GM23338 (cell line): ENCODE measurements around the gene DPM1. TPM values are rescaled to one million over a fixed set of nuclear protein-coding genes. Genes with fewer than 3 reads are reported as not detected.

Experiments
- ATAC-seq: fragments of 200-7000 bp; cut with Tn5 transposase; 3 replicates; pipeline ENCODE4 v1.9.1; 2020
- DNase-seq: peaks from one replicate; pipeline ENCODE4 v3.0.0-alpha.2; 2015; ENCODE audit warnings: low spot score
- H2AFZ ChIP-seq: fragments of 200-600 bp; sonication (generic); 2 replicates; pipeline ENCODE4 v1.8.0; 2016; ENCODE audit warnings: antibody characterized with exemption, mild to moderate bottlenecking, moderate library complexity
- H3F3A ChIP-seq: fragments of 200-600 bp; sonication (generic); replicated peaks from 2 replicates; pipeline ENCODE4 v1.8.0; 2017; ENCODE audit warnings: antibody characterized with exemption, mixed run types, low read depth
- H3K27ac ChIP-seq: fragments of 200-600 bp; sonication (generic); 2 replicates; pipeline ENCODE4 v1.6.1; 2016; ENCODE audit warnings: low read depth
- H3K27me3 ChIP-seq: fragments of 200-600 bp; sonication (generic); 2 replicates; pipeline ENCODE4 v1.8.0; 2016; ENCODE audit warnings: mild to moderate bottlenecking, mixed run types, moderate library complexity; ENCODE audit not compliant: insufficient read depth
- H3K36me3 ChIP-seq: fragments of 200-600 bp; sonication (generic); 2 replicates; pipeline ENCODE4 v1.8.0; 2016; ENCODE audit warnings: mild to moderate bottlenecking; ENCODE audit not compliant: insufficient read depth
- H3K4me1 ChIP-seq: fragments of 200-600 bp; sonication (generic); 2 replicates; pipeline ENCODE4 v1.8.0; 2016; ENCODE audit warnings: mild to moderate bottlenecking, moderate library complexity; ENCODE audit not compliant: insufficient read depth
- H3K4me2 ChIP-seq: fragments of 200-600 bp; sonication (generic); 2 replicates; pipeline ENCODE4 v1.7.1; 2017; ENCODE audit warnings: mixed run types
- H3K4me3 ChIP-seq: fragments of 200-600 bp; sonication (generic); 2 replicates; pipeline ENCODE4 v1.6.1; 2016; ENCODE audit warnings: mixed run types
- H3K79me2 ChIP-seq: fragments of 200-600 bp; sonication (generic); replicated peaks from 2 replicates; pipeline ENCODE4 v1.8.0; 2017; ENCODE audit warnings: mild to moderate bottlenecking; ENCODE audit not compliant: insufficient read depth
- H3K9me2 ChIP-seq: fragments of 200-600 bp; sonication (generic); 2 replicates; pipeline ENCODE4 v1.8.0; 2017; ENCODE audit not compliant: insufficient read depth
- H4K20me1 ChIP-seq: fragments of 200-600 bp; sonication (generic); replicated peaks from 2 replicates; pipeline ENCODE4 v1.8.0; 2017; ENCODE audit warnings: mild to moderate bottlenecking; ENCODE audit not compliant: insufficient read depth
- H3K27ac Mint-ChIP-seq: 2 replicates; pipeline ENCODE4 v1.8.0; 2020; ENCODE audit warnings: inconsistent platforms, mild to moderate bottlenecking, moderate library complexity, mixed read lengths
- H3K27me3 Mint-ChIP-seq: 3 replicates; pipeline ENCODE4 v1.8.0; 2022; ENCODE audit warnings: low read depth, mild to moderate bottlenecking, moderate library complexity, mixed read lengths, inconsistent platforms; ENCODE audit not compliant: insufficient read depth, poor library complexity
- H3K36me3 Mint-ChIP-seq: 3 replicates; pipeline ENCODE4 v1.8.0; 2021; ENCODE audit warnings: low read depth, mild to moderate bottlenecking, inconsistent platforms, moderate library complexity, mixed read lengths
- H3K4me1 Mint-ChIP-seq: 3 replicates; pipeline ENCODE4 v1.8.0; 2020; ENCODE audit warnings: mild to moderate bottlenecking, inconsistent platforms, mixed read lengths
- H3K4me3 Mint-ChIP-seq: 3 replicates; pipeline ENCODE4 v1.8.0; 2021; ENCODE audit warnings: moderate library complexity, mild to moderate bottlenecking, inconsistent platforms, mixed read lengths
- H3K9me3 Mint-ChIP-seq: 3 replicates; pipeline ENCODE4 v1.8.0; 2020; ENCODE audit warnings: moderate library complexity, mild to moderate bottlenecking, inconsistent platforms, mixed read lengths
- CREB1 ChIP-seq: fragments of 250-450 bp; sonication (Bioruptor Pico); IDR thresholded peaks from 2 replicates; pipeline ENCODE4 v1.5.0; 2020; ENCODE audit warnings: low read depth, mild to moderate bottlenecking, moderate library complexity
- CTCF ChIP-seq, 2 experiments: fragments of 200-600 bp in 1 of 2; sonication (generic) in 1 of 2; conservative IDR thresholded peaks; 2 replicates each; pipeline versions ENCODE4 v1.5.1 to v1.6.1; 2016 to 2017; ENCODE audit warnings: antibody characterized with exemption in 2 of 2, low read depth in 2 of 2, mild to moderate bottlenecking in 2 of 2, moderate library complexity in 1 of 2
- ETS1 ChIP-seq: IDR thresholded peaks from 2 replicates; pipeline ENCODE4 v1.6.1; 2016; ENCODE audit warnings: antibody characterized with exemption
- EZH2 ChIP-seq: fragments of 200-600 bp; sonication (generic); IDR thresholded peaks from one replicate; pipeline ENCODE4 v1.8.0; 2017; ENCODE audit warnings: antibody characterized with exemption, mild to moderate bottlenecking, low read depth; ENCODE audit not compliant: unreplicated experiment
- EZH2phosphoT487 ChIP-seq: fragments of 200-600 bp; sonication (generic); IDR thresholded peaks from one replicate; pipeline ENCODE4 v1.8.1; 2018; ENCODE audit warnings: antibody characterized with exemption; ENCODE audit not compliant: unreplicated experiment
- JUNB ChIP-seq: IDR thresholded peaks from one replicate; pipeline ENCODE4 v1.6.1; 2016; ENCODE audit warnings: antibody characterized with exemption; ENCODE audit not compliant: unreplicated experiment
- NANOG ChIP-seq: IDR thresholded peaks from 2 replicates; pipeline ENCODE4 v1.6.1; 2016; ENCODE audit warnings: antibody characterized with exemption, borderline replicate concordance
- POLR2AphosphoS5 ChIP-seq: IDR thresholded peaks from 2 replicates; pipeline ENCODE4 v1.6.1; 2016; ENCODE audit warnings: antibody characterized with exemption, low read depth
- REST ChIP-seq: IDR thresholded peaks from one replicate; pipeline ENCODE4 v1.6.1; 2018; ENCODE audit warnings: antibody characterized with exemption; ENCODE audit not compliant: unreplicated experiment
- STAT1 ChIP-seq: IDR thresholded peaks from one replicate; pipeline ENCODE4 v1.6.1; 2016; ENCODE audit warnings: antibody characterized with exemption; ENCODE audit not compliant: unreplicated experiment
- ZNF114 ChIP-seq: fragments of 250-450 bp; sonication (Bioruptor Pico); IDR thresholded peaks from 2 replicates; pipeline ENCODE4 v1.5.0; 2020; ENCODE audit warnings: mild to moderate bottlenecking, moderate library complexity
- ZNF331 ChIP-seq: fragments of 250-450 bp; sonication (Bioruptor Pico); IDR thresholded peaks from 2 replicates; pipeline ENCODE4 v1.5.0; 2020; ENCODE audit warnings: low read depth, mild to moderate bottlenecking, moderate library complexity
- ZNF462 ChIP-seq: fragments of 250-450 bp; sonication (Bioruptor Pico); IDR thresholded peaks from 2 replicates; pipeline ENCODE4 v1.5.0; 2020; ENCODE audit warnings: mild to moderate bottlenecking, moderate library complexity
- polyA plus RNA-seq: library from polyadenylated mRNA; unstranded; fragments of >200 nt; fragmentation: Nextera tagmentation; extraction: Ambion mirVana; gene quantifications from 2 replicates; pipeline ENCODE4 v1.2.1, GENCODE V29; 2016
- total RNA-seq: library from RNA; depleted of rRNA; stranded (reverse); fragments of >200 nt; shearing (Covaris generic); gene quantifications from 2 replicates; pipeline ENCODE4 v1.2.3, GENCODE V29; 2014

DPM1 gene
- total and polyA plus RNA-seq, 2 experiments from 2014 or later, result 71.7 to 130 TPM

- H3K4me3 ChIP-seq, result no peak overlapping the region
- H3K79me2 ChIP-seq, result no peaks in the 10 kb centered on the region
- no peak overlapping the region for H3K4me2 ChIP-seq
- Mint-ChIP-seq H3K27ac (no peak overlapping the region), H3K4me1 (peaks cover 18% of the 10 kb centered on the region), H3K4me3 (no peak overlapping the region), H3K36me3 (no peaks in the 10 kb centered on the region), H3K9me3 (peaks cover 6% of the 10 kb centered on the region; the same call in 2 of the 3 replicates), H3K27me3 (peaks cover 25% of the 10 kb centered on the region)
- ATAC-seq, result no peak
- no peaks in the 10 kb centered on the region for H3K36me3 ChIP-seq
- no peak overlapping the region for H2AFZ ChIP-seq
- H3F3A ChIP-seq, result 0 out of 2 replicates have a peak, but pooled peaks cover 3% of the 10 kb centered on the region
- no peaks in the 10 kb centered on the region for H3K27me3 ChIP-seq
- H3K4me1 ChIP-seq, result peaks cover 12% of the 10 kb centered on the region; the same call in 1 of the 2 replicates
- H3K27ac ChIP-seq, result no peak overlapping the region
- no peaks in the 10 kb centered on the region for H3K9me2 ChIP-seq
- H4K20me1 ChIP-seq, result no peaks in the 10 kb centered on the region
- TF ChIP-seq ZNF331 (CRISPR knock-in tag) (no peak), ETS1 (no peak), ZNF114 (CRISPR knock-in tag) (no peak), POLR2AphosphoS5 (no peak), JUNB (no peak), ZNF462 (no peak), REST (no peak), NANOG (no peak), STAT1 (no peak), CTCF (conservative IDR thresholded peaks at IDR 0.05; ENCODE audit: low read depth in 2 of 2) (no peak), EZH2 (no peak), EZH2phosphoT487 (no peak), CREB1 (CRISPR knock-in tag) (no peak)
- DNase-seq, result no peak
These were observed 37.2 kb upstream of the DPM1 start for GRCh38 chr20:50995506-50995905.
